ENCODE data around the gene ZNF423.

The ZNF423 gene

DNA sequence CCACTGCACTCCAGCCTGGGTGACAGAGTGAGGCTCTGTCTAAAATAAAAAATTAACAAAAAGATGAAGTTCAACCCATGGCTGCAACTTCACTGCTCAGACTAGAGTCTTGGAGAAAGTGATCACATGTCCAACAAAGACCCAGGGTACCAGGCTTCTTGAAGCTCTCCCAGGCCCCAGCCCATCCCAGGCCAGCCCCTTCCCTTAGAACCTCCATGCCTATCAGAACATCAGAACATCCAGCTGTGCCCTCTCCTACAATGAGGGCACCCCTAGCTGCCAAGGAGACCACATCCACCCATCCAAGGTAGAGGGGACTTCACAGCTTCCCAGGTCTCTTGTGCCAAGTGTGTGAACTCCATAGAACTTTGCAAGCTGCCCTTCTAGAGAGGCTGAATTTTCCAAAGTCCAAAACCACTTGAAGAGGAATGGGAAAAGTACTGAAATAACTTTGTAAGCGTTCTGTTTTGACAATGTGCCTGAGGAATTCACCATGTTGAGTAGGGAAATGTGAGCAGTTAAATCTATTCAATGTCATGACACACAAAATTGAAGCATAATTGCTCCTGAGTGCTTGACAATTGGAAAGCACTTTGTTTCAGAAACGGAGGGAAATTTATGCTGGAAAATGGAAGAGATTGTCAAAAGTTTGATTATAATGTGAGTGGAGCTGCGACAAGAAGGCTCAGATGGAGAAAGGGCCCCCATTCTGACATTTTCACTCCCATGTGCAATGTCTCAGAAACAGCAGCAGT, 230.4 kb downstream of the ZNF423 start:
- no peak for DNase-seq (ENCODE audit: low read depth in 2 of 2)

DNA sequence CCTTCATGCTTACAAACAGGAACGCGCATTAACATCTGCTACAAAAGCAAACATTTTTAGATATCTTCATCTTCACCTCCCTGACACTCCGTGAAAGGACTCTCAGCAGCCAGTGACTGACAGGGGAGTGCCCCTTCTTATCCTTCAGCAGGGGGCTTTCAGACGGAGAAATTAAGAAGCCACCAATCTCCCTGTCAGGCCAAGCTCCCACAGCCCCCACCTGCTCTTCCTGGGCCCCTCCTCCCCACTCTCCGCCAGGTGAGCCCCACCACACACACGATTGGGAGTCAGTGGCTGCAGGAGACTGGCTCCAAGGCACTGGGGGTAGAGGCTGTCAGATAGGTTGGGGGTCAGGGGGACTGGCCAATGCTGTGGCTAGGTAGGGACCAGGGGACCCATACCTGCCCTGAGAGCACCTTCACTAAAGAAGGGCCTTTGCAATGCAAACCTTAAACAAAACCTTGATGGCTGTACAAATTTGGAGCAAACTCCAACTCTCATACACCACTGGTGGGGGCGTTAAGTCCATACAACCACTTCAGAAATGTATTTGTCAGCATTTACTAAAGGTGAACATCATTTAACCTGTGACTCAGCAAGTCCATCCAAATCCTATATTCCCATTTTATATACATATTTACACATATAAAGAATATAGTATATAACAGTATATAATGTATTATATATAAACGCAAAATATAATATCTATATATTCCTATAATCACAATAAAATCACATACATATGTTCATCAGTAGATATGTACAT, 232.2 kb downstream of the ZNF423 start:
- no peak for DNase-seq (ENCODE audit: low read depth in 2 of 2)

DNA sequence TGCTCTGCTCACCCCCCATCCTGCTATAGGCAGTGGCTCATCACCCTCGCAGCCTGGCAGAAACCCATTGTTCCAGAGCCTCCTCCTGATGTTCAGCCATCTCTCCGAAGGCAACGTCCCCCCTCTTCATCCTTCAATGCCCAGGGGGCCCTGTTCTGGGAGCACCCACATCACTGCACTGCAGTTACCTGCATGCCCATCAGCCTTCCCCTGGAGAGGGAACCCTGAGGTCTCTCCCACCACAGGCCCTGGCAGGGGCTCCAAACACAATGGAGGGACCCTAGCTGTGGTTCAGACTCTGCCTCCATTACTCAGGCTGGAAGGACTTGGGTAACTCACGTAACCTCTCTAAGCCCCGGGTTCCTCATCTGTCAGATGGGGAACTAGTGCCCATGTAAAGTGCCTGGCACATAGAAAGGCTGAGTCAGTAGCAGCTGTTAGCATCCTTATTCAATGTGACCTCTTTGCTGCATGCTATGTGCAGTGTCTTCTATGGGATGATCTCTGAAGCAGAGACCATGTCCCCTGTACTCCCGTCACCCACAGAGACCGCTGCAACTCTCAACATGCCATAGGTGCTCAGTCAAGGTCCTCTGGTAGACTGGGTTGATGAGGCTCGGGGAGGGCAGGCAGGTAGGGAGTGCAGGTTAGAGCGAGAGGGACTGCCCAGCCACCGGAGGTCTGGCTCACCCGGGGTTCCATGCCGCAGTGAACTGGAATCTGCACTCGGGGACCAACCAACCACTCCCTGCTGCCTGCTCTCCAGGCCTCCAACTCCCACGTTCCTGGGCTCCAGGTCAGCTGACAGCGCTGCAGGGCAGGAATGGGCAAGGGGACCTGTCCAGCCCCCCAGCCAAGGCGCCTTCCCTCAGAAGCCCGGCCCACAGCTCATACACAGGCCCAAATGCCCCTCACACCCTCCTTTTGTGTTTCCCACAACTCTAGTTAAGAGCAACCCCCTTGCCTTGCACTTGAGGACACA, 233.2 kb downstream of the ZNF423 start:
- no peak for DNase-seq (ENCODE audit: low read depth in 2 of 2)

DNA sequence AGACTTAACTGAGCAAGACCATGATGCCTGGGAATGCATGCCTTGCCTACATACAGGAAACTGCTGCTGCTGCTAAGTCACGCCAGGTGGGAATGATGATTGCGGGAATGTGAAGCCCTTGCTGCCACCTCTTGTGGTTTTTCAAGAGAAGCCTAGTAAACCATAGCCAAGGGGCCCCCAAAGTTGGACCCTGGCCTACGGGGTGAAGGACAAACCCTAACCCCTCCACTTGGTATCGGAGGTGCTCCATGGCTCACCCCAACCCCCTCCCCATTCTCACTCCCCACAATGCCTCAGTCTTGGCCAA, 233.9 kb downstream of the ZNF423 start:
- no peak for DNase-seq (ENCODE audit: low read depth in 2 of 2)

DNA sequence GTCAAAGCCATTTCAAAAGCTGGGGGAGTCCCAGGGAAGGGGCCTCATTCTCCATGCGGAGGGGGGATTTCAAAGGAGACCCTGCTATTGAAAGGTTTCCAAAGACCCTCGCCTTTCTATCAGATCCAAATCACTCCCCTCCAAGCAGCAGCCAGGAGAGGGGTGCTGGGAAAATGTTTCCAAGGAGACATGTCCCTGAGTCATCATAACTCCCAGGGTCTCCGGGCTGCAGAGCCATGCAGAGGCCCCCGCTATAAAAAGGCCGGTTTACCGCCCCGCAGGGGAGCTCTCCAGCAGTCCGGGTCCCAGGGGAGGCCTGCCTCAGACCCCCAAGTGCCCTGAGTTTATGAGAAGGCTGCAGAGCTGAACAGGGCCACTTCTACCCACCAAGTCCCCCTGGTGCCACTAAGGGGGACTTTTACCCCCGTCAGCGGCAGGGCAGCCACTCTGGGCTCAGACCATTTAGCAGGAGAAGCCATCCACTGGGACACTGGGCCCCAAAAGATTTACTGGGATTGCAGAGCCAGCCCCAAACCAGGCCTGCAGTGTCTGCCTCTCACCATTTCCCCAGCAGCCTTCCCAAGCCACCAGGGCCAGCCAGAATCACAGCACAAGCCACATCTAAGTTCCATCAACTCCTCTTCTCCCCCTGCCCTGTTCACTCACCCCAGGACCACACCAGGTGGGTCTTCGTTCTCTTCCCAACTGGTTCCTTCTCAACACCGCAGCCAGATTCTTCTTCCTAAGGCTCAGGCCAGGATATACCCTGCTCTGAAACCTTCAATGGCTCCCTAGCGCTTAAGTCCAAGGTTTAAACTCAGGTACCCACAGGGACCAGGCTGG, 234.4 kb downstream of the ZNF423 start:
- no peak for DNase-seq (ENCODE audit: low read depth in 2 of 2)

DNA sequence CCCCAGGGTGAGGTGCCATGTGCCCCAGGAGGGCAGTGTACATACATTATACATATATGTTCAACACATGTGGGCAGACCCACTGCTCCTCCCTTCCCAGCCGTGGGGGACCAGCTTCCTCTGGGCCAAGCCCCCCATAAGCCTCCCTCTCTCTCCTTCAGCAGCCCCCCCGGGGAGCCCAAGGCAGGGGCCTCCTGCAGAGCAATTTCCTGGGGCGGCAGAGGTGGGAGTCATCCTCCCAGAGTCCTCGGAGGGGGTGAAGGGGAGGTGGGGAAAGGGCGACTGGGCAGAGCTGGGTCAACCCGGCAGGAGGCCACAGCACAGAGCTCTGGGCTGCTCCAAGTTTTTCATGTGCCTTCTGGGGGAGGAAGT, 235.1 kb downstream of the ZNF423 start:
- no peak for DNase-seq (ENCODE audit: low read depth in 2 of 2)

DNA sequence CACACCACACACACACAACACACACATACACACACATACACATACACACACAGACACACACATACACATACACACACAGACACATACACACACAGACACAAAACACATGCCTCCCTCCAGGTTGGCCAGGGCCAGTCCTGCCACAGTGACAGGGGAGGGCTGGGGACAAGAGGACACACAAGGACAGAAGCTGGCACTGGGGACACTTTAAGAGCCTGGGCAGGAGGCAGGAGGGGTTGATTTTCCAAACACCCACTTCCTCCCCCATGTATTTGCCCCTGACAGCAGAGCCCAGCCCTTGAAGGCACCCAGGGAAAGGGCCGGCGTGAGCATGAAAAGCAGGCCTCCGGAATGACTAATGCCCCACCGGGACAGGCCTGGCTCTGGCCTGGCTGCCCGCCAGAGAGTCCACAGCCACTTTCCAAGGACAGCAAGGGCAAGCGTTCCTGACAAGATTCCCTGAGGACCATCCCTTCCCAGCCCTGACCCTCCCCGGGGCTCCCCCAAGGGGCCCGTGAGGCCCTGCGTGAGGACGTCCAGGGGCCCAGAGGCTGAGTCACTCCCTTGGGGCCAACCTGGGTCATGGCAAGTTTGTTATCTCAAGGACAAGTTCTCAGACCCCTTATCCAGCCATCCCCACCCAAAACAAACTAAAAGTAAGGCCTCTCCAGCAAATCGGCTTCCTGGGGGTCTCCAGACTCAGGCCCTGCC, 235.6 kb downstream of the ZNF423 start:
- no peak for DNase-seq (ENCODE audit: low read depth in 2 of 2)

DNA sequence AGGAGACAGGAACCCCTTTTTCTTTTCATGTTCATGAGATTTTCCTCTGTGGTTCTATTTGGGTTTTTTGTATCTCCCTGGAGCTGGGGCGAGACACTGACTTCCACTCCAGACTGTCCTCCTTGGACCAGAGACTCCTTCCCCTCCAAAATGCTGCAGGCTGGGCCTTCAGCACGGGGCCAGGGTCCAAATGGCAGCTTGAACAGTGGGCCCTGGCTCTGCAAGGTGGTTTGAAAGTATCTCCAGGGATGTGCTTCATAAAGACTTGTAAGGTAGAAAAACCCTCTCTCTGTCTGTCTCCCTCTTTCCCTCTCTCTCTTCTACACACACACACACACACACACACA, 236.1 kb downstream of the ZNF423 start:
- DNase-seq (ENCODE audit: low read depth in 2 of 2): no peak

DNA sequence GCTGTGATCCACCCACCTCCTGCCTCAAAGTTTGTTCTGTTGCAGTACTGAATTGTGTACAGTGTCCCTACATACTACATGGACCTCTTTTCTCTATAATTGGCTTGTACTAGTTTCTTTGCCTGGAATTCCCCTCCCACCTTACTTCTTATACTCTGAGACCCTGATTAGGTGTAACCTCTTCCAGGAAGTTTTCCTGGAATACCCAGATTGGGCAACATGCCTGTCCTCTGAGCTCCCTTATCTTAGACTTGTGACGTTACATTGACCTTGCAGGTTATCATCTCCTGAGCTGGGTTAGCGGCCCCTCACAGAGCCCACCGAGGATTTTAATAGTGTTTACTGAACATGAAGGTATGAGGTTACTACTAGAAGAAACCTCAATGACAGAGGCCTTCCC, 237.0 kb downstream of the ZNF423 start:
- DNase-seq (ENCODE audit: low read depth in 2 of 2): no peak

DNA sequence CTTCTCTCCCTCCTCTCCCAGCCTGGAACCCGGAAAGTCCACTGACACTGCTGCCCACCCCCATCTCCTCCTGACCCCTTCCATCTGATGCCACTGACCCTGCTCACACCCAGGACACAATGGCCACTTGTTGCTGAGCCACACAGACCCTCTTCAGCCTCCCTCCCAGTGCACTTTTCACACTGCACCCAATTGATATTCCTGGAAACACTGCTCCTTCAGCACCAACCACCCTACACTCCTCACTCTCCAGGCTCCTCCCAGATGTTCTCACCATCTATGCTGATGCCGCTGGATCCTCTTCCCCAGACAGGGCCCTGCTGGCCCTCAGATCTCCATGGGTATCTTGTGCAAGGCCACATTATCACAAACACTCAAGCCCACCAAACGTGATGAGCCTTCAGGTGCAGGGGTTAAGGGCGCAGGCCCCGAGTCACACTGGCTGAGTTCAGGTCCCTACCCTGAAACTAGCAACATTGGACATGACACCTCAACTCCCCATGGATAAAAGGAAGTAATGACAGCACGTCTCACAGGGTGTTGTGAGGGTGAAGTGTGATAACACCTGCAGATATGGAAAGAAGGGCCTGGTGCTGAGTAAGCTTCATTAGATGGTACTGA, 238.1 kb downstream of the ZNF423 start:
- DNase-seq (ENCODE audit: low read depth in 2 of 2): no peak

DNA sequence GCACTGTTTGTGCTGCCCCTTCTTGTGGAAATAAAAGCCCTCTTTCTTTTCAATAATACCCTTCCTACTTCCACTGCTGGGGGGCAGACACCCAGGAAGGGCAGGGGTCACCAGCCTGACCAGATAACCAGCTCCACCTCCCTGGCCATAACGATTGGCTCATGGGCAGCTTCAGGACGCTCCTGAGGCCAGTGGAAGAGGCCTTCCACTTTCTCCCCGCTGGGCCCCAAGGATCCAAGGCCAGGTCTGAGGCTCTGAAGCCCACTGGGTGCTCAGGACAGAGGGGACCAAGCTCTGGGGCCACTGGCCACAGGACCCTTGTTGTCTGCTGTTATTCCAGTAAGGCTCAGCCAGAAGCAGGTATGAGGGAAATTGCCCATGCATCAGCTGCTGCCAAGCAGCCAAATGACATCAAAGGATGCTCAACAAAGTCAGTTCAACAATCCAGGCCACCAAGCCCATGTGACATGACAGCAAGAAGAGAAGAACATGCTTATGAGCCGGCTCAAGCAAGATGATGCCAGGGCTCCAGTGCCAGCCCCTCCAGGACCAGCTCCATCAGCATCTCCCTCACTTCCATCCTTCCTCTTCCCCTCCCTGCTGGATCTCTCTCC, 238.8 kb downstream of the ZNF423 start:
- no peak for DNase-seq (ENCODE audit: low read depth in 2 of 2)

DNA sequence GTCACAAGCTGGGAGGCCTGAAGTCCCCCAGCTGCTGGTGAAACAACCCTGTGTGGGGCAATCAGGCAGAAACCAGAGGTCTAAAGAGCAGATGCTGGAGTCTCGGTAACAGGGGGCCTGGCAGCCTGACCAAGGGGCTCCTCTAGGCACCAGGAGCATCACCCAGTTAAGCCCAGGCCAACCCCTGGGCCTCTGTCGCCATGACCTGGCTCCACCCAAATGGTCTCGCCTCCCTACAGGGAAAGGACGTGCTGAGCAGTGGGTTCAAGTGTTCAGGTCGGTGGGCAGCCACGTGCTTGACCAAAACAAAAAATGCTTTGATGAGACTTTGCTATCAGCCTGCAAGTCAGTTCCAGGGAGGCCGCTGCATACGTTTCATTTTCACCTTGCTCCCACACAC, 240.3 kb downstream of the ZNF423 start:
- no peak for DNase-seq (ENCODE audit: low read depth in 2 of 2)

DNA sequence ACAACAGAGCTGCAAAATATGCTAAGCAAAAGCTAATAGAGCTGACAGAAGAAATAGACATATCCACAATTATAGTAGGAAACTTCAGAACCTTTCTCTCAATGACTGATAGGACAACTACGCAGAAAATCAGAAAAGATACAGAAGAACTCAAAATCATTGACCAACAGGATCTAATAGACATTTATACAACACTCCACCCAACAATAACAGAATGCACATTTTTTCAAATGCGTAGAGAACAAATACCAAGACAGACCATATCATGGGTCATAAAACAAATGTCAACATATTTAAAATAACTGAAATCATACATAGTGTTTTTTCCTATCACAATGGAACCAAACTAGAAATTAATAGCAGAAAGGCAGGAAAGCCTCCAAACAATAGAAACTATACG, 244.9 kb downstream of the ZNF423 start:
- no peak for DNase-seq (ENCODE audit: low read depth in 2 of 2)

DNA sequence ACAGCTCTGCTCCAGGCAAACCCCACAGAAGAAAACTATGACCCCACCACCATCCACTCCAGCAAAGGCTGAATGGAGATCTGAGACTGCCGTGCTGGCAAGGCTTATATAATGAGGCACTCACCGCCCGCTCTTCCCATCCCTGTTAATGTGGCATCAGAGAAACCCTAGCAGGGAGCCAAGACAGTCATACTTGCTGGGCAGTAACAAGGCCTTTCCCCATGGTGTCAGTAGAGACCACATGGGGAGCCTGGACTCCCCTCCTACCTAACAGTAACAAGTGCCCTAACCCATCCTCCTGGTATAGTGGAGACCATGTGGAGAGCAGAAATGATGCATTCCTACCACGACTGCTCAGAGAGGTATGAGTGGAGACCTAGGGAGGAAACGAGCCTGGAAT, 247.1 kb downstream of the ZNF423 start:
- DNase-seq (ENCODE audit: low read depth in 2 of 2): no peak

DNA sequence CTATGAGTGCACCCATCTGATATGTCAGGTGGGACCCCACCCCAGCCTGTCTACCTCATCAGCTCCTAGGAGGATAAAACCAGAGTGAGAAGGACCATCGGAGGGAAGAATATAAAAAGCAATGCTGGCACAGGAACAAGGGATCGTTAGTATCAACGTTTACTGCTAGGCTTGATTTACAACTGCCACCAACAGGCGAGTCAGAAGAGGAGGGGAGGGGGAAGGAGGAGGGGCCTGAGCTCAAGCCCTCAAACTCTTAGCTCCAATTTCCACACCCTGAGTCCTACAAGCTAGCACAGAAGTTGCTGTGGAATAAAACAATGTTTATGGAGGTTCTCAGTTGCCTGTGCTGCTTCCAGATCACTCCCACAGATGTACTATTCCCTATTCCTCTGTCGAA, 247.8 kb downstream of the ZNF423 start:
- no peak for DNase-seq (ENCODE audit: low read depth in 2 of 2)

DNA sequence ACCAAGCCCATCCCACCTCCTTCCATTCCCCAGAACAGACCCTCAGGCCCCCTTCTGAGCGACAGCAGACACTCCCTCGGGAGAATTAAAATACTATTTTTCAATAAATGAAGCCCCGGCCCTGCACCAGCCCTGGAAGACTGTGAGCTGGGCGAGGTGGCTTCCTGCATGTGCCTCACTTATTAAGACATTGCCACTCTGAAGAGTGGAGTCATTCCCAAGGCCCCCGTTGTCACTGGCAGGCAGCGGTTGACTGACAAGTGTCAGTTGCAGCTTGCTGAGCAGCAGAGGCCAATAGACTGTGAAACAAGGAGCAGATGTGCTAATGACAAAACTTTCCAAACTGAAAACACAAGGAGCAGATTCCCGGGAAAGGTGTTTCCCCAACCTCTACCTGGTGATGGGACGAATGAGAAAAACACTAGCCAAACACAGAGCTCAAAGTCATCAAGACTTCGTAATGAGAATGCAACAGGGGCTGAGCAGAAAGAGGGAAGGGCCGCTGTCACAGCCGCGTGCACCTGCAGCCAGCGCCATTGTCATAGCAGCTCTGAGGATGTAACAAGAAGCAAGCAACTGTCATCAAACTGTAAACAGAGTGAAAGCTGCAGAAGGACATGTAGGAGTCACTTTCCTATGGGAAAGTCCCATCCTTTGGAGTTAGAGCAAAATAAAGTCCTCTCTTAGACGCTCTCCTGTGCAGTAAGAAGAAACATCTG, 250.2 kb downstream of the ZNF423 start:
- no peak for DNase-seq (ENCODE audit: low read depth in 2 of 2)

DNA sequence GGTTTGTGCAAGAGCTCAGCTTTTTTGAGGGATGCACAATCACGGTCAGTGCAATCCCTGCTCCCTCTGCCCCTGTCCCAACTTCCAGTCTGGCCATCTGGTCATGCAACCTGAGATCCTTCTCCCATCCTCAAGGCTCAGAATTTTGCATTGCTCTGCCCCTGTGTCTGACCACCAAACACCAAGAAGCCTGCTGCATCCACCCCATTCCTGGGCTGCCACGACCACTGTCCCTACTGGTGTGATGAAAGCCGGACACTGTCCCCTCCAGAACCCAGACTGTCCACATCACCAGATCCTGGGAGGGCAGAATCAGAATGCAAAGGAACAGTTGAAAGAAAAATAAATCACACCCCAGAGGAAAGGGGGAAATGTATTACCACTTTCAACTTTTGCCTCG, 251.3 kb downstream of the ZNF423 start:
- DNase-seq (ENCODE audit: low read depth in 2 of 2): no peak

DNA sequence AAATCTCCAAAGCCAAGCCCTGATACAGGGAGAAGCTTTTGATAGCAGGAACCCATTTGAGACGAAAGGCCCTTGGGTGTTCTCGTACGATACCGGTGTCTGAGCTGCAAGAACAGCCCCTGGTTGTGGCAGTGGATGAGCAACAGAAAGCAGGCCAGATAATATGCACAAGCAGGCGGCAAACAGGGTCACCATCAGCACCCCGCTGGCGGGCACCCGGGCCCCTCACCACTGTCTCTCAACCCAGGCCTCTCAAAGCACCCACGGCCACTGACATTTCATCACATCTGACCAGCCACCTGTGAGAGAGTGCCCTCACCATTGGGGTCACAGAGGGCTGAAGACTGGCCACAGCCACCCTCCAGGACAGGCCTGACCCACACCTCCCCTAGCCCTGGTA, 252.0 kb downstream of the ZNF423 start:
- DNase-seq (ENCODE audit: low read depth in 2 of 2): no peak

DNA sequence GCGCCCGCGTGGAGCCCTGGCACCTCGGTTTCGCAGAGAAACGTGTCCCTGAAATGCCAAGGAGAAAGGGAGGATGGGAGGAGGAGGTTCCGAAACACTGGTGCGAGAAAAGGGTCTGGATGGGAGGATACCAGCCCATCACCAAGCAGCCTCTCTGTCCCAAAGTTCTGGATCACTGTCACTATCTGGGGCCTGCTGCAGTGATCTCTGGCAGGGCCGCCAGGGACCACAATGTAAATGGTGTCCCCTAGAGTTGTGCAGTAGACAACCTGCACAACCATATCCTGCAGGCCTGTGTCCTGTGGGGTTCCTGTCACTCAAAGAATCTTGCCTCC, 253.0 kb downstream of the ZNF423 start:
- DNase-seq (ENCODE audit: low read depth in 2 of 2): no peak
